ENCODE results near the gene STAT3. TPM values are rescaled to one million over a fixed set of nuclear protein-coding genes. Genes with fewer than 3 reads are reported as not detected.

The STAT3 gene
- total and polyA plus RNA-seq, 9 of the 15 experiments (the other 6 are each of a cell fraction or from before 2014, with no cell fraction given), result 90.0 to 179 (median 114) TPM

GRCh38 chr17:42388381-42389134 lies at the start of gene STAT3 (continued):
- TF ChIP-seq, protein P1, sequence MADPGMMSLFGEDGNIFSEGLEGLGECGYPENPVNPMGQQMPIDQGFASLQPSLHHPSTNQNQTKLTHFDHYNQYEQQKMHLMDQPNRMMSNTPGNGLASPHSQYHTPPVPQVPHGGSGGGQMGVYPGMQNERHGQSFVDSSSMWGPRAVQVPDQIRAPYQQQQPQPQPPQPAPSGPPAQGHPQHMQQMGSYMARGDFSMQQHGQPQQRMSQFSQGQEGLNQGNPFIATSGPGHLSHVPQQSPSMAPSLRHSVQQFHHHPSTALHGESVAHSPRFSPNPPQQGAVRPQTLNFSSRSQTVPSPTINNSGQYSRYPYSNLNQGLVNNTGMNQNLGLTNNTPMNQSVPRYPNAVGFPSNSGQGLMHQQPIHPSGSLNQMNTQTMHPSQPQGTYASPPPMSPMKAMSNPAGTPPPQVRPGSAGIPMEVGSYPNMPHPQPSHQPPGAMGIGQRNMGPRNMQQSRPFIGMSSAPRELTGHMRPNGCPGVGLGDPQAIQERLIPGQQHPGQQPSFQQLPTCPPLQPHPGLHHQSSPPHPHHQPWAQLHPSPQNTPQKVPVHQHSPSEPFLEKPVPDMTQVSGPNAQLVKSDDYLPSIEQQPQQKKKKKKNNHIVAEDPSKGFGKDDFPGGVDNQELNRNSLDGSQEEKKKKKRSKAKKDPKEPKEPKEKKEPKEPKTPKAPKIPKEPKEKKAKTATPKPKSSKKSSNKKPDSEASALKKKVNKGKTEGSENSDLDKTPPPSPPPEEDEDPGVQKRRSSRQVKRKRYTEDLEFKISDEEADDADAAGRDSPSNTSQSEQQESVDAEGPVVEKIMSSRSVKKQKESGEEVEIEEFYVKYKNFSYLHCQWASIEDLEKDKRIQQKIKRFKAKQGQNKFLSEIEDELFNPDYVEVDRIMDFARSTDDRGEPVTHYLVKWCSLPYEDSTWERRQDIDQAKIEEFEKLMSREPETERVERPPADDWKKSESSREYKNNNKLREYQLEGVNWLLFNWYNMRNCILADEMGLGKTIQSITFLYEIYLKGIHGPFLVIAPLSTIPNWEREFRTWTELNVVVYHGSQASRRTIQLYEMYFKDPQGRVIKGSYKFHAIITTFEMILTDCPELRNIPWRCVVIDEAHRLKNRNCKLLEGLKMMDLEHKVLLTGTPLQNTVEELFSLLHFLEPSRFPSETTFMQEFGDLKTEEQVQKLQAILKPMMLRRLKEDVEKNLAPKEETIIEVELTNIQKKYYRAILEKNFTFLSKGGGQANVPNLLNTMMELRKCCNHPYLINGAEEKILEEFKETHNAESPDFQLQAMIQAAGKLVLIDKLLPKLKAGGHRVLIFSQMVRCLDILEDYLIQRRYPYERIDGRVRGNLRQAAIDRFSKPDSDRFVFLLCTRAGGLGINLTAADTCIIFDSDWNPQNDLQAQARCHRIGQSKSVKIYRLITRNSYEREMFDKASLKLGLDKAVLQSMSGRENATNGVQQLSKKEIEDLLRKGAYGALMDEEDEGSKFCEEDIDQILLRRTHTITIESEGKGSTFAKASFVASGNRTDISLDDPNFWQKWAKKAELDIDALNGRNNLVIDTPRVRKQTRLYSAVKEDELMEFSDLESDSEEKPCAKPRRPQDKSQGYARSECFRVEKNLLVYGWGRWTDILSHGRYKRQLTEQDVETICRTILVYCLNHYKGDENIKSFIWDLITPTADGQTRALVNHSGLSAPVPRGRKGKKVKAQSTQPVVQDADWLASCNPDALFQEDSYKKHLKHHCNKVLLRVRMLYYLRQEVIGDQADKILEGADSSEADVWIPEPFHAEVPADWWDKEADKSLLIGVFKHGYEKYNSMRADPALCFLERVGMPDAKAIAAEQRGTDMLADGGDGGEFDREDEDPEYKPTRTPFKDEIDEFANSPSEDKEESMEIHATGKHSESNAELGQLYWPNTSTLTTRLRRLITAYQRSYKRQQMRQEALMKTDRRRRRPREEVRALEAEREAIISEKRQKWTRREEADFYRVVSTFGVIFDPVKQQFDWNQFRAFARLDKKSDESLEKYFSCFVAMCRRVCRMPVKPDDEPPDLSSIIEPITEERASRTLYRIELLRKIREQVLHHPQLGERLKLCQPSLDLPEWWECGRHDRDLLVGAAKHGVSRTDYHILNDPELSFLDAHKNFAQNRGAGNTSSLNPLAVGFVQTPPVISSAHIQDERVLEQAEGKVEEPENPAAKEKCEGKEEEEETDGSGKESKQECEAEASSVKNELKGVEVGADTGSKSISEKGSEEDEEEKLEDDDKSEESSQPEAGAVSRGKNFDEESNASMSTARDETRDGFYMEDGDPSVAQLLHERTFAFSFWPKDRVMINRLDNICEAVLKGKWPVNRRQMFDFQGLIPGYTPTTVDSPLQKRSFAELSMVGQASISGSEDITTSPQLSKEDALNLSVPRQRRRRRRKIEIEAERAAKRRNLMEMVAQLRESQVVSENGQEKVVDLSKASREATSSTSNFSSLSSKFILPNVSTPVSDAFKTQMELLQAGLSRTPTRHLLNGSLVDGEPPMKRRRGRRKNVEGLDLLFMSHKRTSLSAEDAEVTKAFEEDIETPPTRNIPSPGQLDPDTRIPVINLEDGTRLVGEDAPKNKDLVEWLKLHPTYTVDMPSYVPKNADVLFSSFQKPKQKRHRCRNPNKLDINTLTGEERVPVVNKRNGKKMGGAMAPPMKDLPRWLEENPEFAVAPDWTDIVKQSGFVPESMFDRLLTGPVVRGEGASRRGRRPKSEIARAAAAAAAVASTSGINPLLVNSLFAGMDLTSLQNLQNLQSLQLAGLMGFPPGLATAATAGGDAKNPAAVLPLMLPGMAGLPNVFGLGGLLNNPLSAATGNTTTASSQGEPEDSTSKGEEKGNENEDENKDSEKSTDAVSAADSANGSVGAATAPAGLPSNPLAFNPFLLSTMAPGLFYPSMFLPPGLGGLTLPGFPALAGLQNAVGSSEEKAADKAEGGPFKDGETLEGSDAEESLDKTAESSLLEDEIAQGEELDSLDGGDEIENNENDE (IDR thresholded peaks at IDR 0.05; ENCODE audit: low read depth, low read length), result no peak
- TF ChIP-seq, protein P2, sequence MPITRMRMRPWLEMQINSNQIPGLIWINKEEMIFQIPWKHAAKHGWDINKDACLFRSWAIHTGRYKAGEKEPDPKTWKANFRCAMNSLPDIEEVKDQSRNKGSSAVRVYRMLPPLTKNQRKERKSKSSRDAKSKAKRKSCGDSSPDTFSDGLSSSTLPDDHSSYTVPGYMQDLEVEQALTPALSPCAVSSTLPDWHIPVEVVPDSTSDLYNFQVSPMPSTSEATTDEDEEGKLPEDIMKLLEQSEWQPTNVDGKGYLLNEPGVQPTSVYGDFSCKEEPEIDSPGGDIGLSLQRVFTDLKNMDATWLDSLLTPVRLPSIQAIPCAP (CRISPR knock-in tag; IDR thresholded peaks at IDR 0.05; ENCODE audit: borderline replicate concordance), result no peak
- peak; percentile 71 for TF ChIP-seq NFYB (IDR thresholded peaks at IDR 0.05; ENCODE audit: extremely low read depth, insufficient read length)
- no peak for TF ChIP-seq ETS2 (tag; IDR thresholded peaks at IDR 0.05; ENCODE audit: borderline replicate concordance, poor library complexity, severe bottlenecking)
- peak; percentile 96 for TF ChIP-seq ATF7 (IDR thresholded peaks at IDR 0.05)
- TF ChIP-seq, protein P3, sequence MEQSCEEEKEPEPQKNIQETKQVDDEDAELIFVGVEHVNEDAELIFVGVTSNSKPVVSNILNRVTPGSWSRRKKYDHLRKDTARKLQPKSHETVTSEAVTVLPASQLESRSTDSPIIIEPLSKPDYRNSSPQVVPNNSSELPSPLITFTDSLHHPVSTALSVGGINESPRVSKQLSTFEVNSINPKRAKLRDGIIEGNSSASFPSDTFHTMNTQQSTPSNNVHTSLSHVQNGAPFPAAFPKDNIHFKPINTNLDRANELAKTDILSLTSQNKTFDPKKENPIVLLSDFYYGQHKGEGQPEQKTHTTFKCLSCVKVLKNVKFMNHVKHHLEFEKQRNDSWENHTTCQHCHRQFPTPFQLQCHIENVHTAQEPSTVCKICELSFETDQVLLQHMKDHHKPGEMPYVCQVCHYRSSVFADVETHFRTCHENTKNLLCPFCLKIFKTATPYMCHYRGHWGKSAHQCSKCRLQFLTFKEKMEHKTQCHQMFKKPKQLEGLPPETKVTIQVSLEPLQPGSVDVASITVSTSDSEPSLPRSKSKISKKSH (CRISPR knock-in tag; IDR thresholded peaks at IDR 0.05), result no peak
- TF ChIP-seq NR2C2 (CRISPR knock-in tag; IDR thresholded peaks at IDR 0.05), result no peak
- peak; percentile 61; the same call in 1 of the 2 replicates for TF ChIP-seq NR2C2 (tag; IDR thresholded peaks at IDR 0.05)
- TF ChIP-seq ZNF586 (CRISPR knock-in tag; conservative IDR thresholded peaks at IDR 0.05), result no peak
- TF ChIP-seq KHSRP (IDR thresholded peaks at IDR 0.05), result peak; percentile 24; the same call in 1 of the 2 replicates
- TF ChIP-seq CC2D1A (IDR thresholded peaks at IDR 0.05), result no peak; the same call in 1 of the 2 replicates
- TF ChIP-seq ZBTB17 (CRISPR knock-in tag; IDR thresholded peaks at IDR 0.05), result no peak
